Right lobe of liver (tissue), 6 donors: ENCODE results near the gene RPUSD3. TPM values are rescaled to one million over a fixed set of nuclear protein-coding genes. Genes with fewer than 3 reads are reported as not detected.

Experiments used
- ATAC-seq, 4 donors: fragments of 200-7000 bp; cut with Tn5 transposase; one replicate each; pipeline ENCODE4 v1.9.1; 2020; ENCODE audit warnings: mild to moderate bottlenecking in 4 of 4, moderate library complexity in 4 of 4
- DNase-seq, 3 donors: peaks; one replicate each; pipeline ENCODE4 v3.0.0-alpha.2; 2020
- H3K27ac ChIP-seq, 3 donors: fragments of 200-600 bp; one replicate each; pipeline ENCODE4 v1.8.0; 2022
- H3K27me3 ChIP-seq, 2 donors: fragments of 200-600 bp; one replicate each; pipeline ENCODE4 v1.8.0; 2022
- H3K36me3 ChIP-seq, 4 donors: fragments of 200-600 bp; sonication (generic) in 1 of 4; one replicate each; pipeline versions ENCODE4 v1.5.1 to v1.8.0; 2017 to 2022; ENCODE audit warnings: control low read depth in 1 of 4
- H3K4me1 ChIP-seq, 4 donors: fragments of 200-600 bp; sonication (generic) in 1 of 4; one replicate each; pipeline versions ENCODE4 v1.5.1 to v1.8.0; 2017 to 2022; ENCODE audit warnings: control low read depth in 1 of 4
- H3K4me3 ChIP-seq, 3 donors: fragments of 200-600 bp; one replicate each; pipeline ENCODE4 v1.8.0; 2022
- H3K9me3 ChIP-seq, 4 donors: fragments of 200-600 bp; sonication (generic) in 1 of 4; one replicate each; pipeline versions ENCODE4 v1.5.1 to v1.8.0; 2017 to 2022; ENCODE audit warnings: control low read depth in 1 of 4
- POLR2A ChIP-seq: fragments of 450-650 bp; IDR thresholded peaks from one replicate; pipeline ENCODE4 v1.6.1; 2017; ENCODE audit warnings: antibody characterized with exemption, mild to moderate bottlenecking
- WGBS: methylation state at CpG from one replicate; pipeline ENCODE4 v1.1.6; 2018; ENCODE audit warnings: low coverage, low lambda C conversion rate; ENCODE audit not compliant: insufficient coverage; ENCODE audit errors: missing lambda C conversion rate; 5-methylcytosine and 5-hydroxymethylcytosine counted together
- intact Hi-C, 2 donors: fragments of 100-400 bp; cut with DNase I; formaldehyde crosslinking; loops; one replicate each; pipeline versions ENCODE4 v1.11.2 to v1.14.1; 2022
- total RNA-seq, 6 experiments: library from RNA; depleted of rRNA in 2 of 6; stranded (reverse); fragments of >200 nt in 2 of 6; fragmentation: NEBNext Ultra II Directional in 3 of 6; extraction: Animal tissue kit (Norgen Biotek cat#: 25700) in 3 of 6; gene quantifications; one replicate each; pipeline versions ENCODE4 v1.1.0 to v1.2.4, GENCODE V29; 2016 to 2023
- TF ChIP-seq, protein P1 (sequence below), 4 donors: fragments of 200-600 bp in 3 of 4; fragments of 450-650 bp in 1 of 4; IDR thresholded peaks; one replicate each; pipeline versions ENCODE4 v1.5.1 to v1.8.0; 2016 to 2022; ENCODE audit warnings: antibody characterized with exemption in 4 of 4, mild to moderate bottlenecking in 2 of 4
- donor health status: DM: no; HTN: yes; CAD: no.
- donor health status: DM: no; HTN: no; CAD: no.
- donor health status: DM: no; HTN: no; CAD: no.
- donor health status: DM: no; HTN: yes; CAD: no.
- donor health status: DM: no; HTN: yes; CAD: no.

Gene RPUSD3
- total RNA-seq, 6 experiments from 2014 or later, result 15.8 to 34.6 (median 22.4) TPM

- Histone ChIP-seq H3K9me3 (no peaks in the 10 kb centered on the region), H3K36me3 (no peaks in the 10 kb centered on the region), H3K27me3 (no peaks in the 10 kb centered on the region), H3K27ac (no peak overlapping the region), H3K4me3 (no peak overlapping the region), H3K4me1 (no peaks in the 10 kb centered on the region)
- WGBS, result 95% methylated on average over 5 of the region's 12 CpGs
- TF ChIP-seq, protein P1, sequence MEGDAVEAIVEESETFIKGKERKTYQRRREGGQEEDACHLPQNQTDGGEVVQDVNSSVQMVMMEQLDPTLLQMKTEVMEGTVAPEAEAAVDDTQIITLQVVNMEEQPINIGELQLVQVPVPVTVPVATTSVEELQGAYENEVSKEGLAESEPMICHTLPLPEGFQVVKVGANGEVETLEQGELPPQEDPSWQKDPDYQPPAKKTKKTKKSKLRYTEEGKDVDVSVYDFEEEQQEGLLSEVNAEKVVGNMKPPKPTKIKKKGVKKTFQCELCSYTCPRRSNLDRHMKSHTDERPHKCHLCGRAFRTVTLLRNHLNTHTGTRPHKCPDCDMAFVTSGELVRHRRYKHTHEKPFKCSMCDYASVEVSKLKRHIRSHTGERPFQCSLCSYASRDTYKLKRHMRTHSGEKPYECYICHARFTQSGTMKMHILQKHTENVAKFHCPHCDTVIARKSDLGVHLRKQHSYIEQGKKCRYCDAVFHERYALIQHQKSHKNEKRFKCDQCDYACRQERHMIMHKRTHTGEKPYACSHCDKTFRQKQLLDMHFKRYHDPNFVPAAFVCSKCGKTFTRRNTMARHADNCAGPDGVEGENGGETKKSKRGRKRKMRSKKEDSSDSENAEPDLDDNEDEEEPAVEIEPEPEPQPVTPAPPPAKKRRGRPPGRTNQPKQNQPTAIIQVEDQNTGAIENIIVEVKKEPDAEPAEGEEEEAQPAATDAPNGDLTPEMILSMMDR (IDR thresholded peaks at IDR 0.05), result no peak
- no peak for TF ChIP-seq POLR2A
- no peak for DNase-seq
- ATAC-seq, result no peak
- intact Hi-C loops, result no loop called here
These were observed 23.3 kb downstream of the RPUSD3 start for GRCh38 chr3:9820543-9820942.

- ATAC-seq (no peak), DNase-seq (no peak)
- no peak overlapping the region for H3K27ac ChIP-seq
- WGBS, result 93% methylated on average over 4 of the region's 7 CpGs
- H3K4me3 ChIP-seq, result no peak overlapping the region
- TF ChIP-seq POLR2A, result no peak
- TF ChIP-seq, protein P1 (IDR thresholded peaks at IDR 0.05), result no peak
- H3K4me1 ChIP-seq, result no peaks in the 10 kb centered on the region
- intact Hi-C loops, result no loop called here
- no peaks in the 10 kb centered on the region for H3K9me3 ChIP-seq
- no peaks in the 10 kb centered on the region for H3K27me3 ChIP-seq
- no peaks in the 10 kb centered on the region for H3K36me3 ChIP-seq
These were observed 25.0 kb downstream of the RPUSD3 start for GRCh38 chr3:9818666-9819335.

GRCh38 chr3:9817436-9817835, 26.4 kb downstream of the RPUSD3 start:
- H3K9me3 ChIP-seq, result no peaks in the 10 kb centered on the region
- intact Hi-C loops, result no loop called here
- ATAC-seq (no peak), DNase-seq (no peak)
- H3K4me3 ChIP-seq, result no peak overlapping the region
- TF ChIP-seq, protein P1 (IDR thresholded peaks at IDR 0.05), result no peak
- no peak for TF ChIP-seq POLR2A
- H3K27me3 ChIP-seq, result no peaks in the 10 kb centered on the region
- H3K4me1 ChIP-seq, result no peaks in the 10 kb centered on the region
- 83% methylated on average over 1 of the region's 6 CpGs for WGBS
- no peak overlapping the region for H3K27ac ChIP-seq
- no peaks in the 10 kb centered on the region for H3K36me3 ChIP-seq

- H3K4me1 ChIP-seq, result no peaks in the 10 kb centered on the region
- intact Hi-C loops, result no loop called here
- TF ChIP-seq POLR2A, result no peak
- TF ChIP-seq, protein P1 (IDR thresholded peaks at IDR 0.05), result no peak
- H3K9me3 ChIP-seq, result no peaks in the 10 kb centered on the region
- H3K36me3 ChIP-seq, result no peaks in the 10 kb centered on the region
- no peak for DNase-seq
- no peak overlapping the region for H3K27ac ChIP-seq
- 87% methylated on average over 3 of the region's 9 CpGs for WGBS
- H3K27me3 ChIP-seq, result no peaks in the 10 kb centered on the region
- no peak for ATAC-seq
- no peak overlapping the region for H3K4me3 ChIP-seq
These were observed 27.8 kb downstream of the RPUSD3 start for GRCh38 chr3:9815986-9816385.
